ENCODE data around the gene HRK.

DNA sequence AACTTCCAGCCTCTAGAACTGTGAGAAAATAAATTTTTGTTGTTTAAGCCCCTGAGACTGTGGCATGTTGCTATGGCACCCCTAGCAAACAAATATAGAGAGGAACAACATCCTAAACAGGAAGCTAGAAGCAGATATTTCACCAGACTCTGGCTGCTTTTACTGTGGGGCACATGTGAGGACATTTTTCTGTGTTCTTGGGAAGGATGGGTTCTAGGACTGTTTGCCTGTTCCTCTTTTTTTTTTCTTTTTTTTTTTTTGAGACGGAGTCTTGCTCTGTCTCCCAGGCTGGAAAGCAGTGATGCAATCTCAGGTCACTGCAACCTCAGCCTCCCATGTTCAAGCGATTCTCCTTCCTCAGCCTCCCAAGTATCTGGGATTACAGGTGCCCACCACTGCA, 4.2 kb upstream of the HRK start:
- TF ChIP-seq, protein P1, sequence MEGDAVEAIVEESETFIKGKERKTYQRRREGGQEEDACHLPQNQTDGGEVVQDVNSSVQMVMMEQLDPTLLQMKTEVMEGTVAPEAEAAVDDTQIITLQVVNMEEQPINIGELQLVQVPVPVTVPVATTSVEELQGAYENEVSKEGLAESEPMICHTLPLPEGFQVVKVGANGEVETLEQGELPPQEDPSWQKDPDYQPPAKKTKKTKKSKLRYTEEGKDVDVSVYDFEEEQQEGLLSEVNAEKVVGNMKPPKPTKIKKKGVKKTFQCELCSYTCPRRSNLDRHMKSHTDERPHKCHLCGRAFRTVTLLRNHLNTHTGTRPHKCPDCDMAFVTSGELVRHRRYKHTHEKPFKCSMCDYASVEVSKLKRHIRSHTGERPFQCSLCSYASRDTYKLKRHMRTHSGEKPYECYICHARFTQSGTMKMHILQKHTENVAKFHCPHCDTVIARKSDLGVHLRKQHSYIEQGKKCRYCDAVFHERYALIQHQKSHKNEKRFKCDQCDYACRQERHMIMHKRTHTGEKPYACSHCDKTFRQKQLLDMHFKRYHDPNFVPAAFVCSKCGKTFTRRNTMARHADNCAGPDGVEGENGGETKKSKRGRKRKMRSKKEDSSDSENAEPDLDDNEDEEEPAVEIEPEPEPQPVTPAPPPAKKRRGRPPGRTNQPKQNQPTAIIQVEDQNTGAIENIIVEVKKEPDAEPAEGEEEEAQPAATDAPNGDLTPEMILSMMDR (IDR thresholded peaks at IDR 0.05) = no peak
- no peak for TF ChIP-seq POLR2A (IDR thresholded peaks at IDR 0.05)

Data from Peyer's patch (tissue), 4 donors.